HG03045 (cell line): Measurements from ENCODE around the gene HOXB1.

ENCODE experiments used
- ATAC-seq: cut with Tn5 transposase; IDR thresholded peaks from one replicate; pipeline ENCODE4 v1.9.1; 2021; ENCODE audit warnings: mild to moderate bottlenecking, moderate library complexity; ENCODE audit not compliant: unreplicated experiment

The HOXB1 gene

GRCh38 chr17:48567646-48568354 is 37.0 kb upstream of the HOXB1 start:
- ATAC-seq, result no peak

- ATAC-seq, result no peak
These were observed 36.4 kb upstream of the HOXB1 start for GRCh38 chr17:48567209-48567608.

- ATAC-seq, result no peak
These were observed 35.9 kb upstream of the HOXB1 start for GRCh38 chr17:48566717-48567116.

- no peak for ATAC-seq
These were observed 35.3 kb upstream of the HOXB1 start for GRCh38 chr17:48565925-48566710.

GRCh38 chr17:48565022-48565554 is 34.3 kb upstream of the HOXB1 start:
- ATAC-seq, result no peak

GRCh38 chr17:48564188-48565021 is 33.6 kb upstream of the HOXB1 start:
- no peak for ATAC-seq

GRCh38 chr17:48563867-48564187 is 33.0 kb upstream of the HOXB1 start:
- no peak for ATAC-seq

GRCh38 chr17:48563385-48563838 is 32.6 kb upstream of the HOXB1 start:
- no peak for ATAC-seq

- no peak for ATAC-seq
These were observed 32.1 kb upstream of the HOXB1 start for GRCh38 chr17:48562934-48563333.

GRCh38 chr17:48561884-48562810 is 31.3 kb upstream of the HOXB1 start:
- no peak for ATAC-seq

GRCh38 chr17:48559840-48560817 is 29.3 kb upstream of the HOXB1 start:
- ATAC-seq, result no peak

GRCh38 chr17:48559122-48559839 is 28.5 kb upstream of the HOXB1 start:
- no peak for ATAC-seq

GRCh38 chr17:48558831-48559121 is 28.0 kb upstream of the HOXB1 start:
- ATAC-seq, result no peak

GRCh38 chr17:48558057-48558830 is 27.4 kb upstream of the HOXB1 start:
- ATAC-seq, result no peak

- no peak for ATAC-seq
These were observed 26.0 kb upstream of the HOXB1 start for GRCh38 chr17:48556576-48557401.

- ATAC-seq, result no peak
These were observed 25.4 kb upstream of the HOXB1 start for GRCh38 chr17:48556229-48556575.
